ENCODE results near the gene DLG2.

Gene DLG2

GRCh38 chr11:83836065-83836464 is 1791.1 kb downstream of the DLG2 start:
- no peak for DNase-seq (ENCODE audit: low read depth, low spot score)
- ChIA-PET POLR2A (no interaction called here), CTCF (interaction anchor here (0.6 to 6.0 kb wide), 33 partner anchors 9 to 1153 kb away, joined by 3 to 119 read pairs (median 5); no protein-coding TSS in a partner anchor)
- no peak for TF ChIP-seq CTCF (IDR thresholded peaks at IDR 0.05; ENCODE audit: insufficient read depth, low read length, missing control alignments)
- H3K4me3 ChIP-seq (ENCODE audit: low read depth, low read length) = no peak overlapping the region

- ChIA-PET POLR2A (no interaction called here), CTCF (interaction anchor here (1.0 to 6.0 kb wide), 9 partner anchors 8 to 730 kb away, joined by 4 to 119 read pairs (median 24); no protein-coding TSS in a partner anchor)
- H3K4me3 ChIP-seq (ENCODE audit: low read depth, low read length) = no peak overlapping the region
- DNase-seq (ENCODE audit: low read depth, low spot score) = no peak
- no peak for TF ChIP-seq CTCF (IDR thresholded peaks at IDR 0.05; ENCODE audit: insufficient read depth, low read length, missing control alignments)
Measured at GRCh38 chr11:83835423-83835822, 1791.7 kb downstream of the DLG2 start.

DNA sequence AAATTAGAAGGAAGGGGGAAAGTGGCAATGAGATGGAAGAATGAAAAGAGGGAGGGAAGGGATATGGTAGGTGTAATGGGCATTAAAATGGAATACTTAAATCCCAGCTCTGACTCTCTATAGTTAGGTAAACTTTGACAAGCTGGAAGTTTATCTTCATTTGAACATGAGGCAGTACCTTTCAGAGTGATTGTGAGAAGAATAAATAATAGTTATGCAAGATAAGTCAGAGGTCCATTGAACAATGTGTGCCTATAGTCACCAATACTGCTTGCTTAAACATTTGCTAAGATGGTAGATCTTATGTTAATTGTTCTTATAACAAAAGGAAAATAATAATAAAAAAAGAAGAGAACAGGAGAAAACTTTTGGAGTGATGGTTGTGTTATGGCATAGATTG is 1795.2 kb downstream of the DLG2 start:
- ChIA-PET POLR2A (no interaction called here), CTCF (interaction anchor here (1.0 kb wide), 1 partner anchor 692 kb away, joined by 3 read pairs; no protein-coding TSS in a partner anchor)
- H3K4me3 ChIP-seq (ENCODE audit: low read depth, low read length) = no peak overlapping the region
- no peak for DNase-seq (ENCODE audit: low read depth, low spot score)
- no peak for TF ChIP-seq CTCF (IDR thresholded peaks at IDR 0.05; ENCODE audit: insufficient read depth, low read length, missing control alignments)

DNA sequence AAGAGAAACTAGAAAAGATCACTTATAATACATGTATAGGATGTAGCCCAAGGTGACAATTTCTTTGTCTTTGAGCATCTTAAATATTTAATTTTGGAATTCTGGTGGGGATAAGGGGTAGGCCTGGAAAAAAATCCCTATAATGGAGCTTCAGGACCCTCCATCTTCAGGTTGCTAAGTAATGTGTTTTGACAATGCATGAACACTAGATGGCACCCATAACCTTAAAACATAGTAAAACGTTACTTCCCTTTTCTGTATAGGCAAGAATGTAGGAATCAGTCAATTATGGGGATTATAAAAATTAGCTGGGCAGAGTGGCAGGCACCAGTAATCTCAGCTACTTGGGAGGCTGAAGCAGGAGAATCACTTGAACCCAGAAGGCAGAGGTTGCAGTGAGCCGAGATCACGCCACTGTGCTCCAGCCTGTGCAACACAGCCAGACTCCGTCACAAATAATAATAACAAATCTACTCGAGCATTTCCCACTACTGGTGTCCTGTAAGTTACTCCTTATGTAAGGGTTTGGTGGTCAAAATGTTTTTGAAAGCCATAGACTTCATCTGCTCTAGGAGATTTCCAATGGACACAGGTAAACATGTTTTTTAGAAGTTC is 1799.1 kb downstream of the DLG2 start:
- peak; percentile 46 for TF ChIP-seq CTCF (IDR thresholded peaks at IDR 0.05; ENCODE audit: insufficient read depth, low read length, missing control alignments)
- CTCF ChIA-PET = interaction anchor here (0.9 to 5.4 kb wide), 21 partner anchors 9 to 1111 kb away, joined by 3 to 55 read pairs (median 4); no protein-coding TSS in a partner anchor
- DNase-seq (ENCODE audit: low read depth, low spot score) = no peak
- POLR2A ChIA-PET = interaction anchor here (1.0 kb wide), 1 partner anchor 542 kb away, joined by 4 read pairs; the partner anchor contains the start of gene CCDC90B
- peak overlapping the region; percentile 10 for H3K4me3 ChIP-seq (ENCODE audit: low read depth, low read length)

DNA sequence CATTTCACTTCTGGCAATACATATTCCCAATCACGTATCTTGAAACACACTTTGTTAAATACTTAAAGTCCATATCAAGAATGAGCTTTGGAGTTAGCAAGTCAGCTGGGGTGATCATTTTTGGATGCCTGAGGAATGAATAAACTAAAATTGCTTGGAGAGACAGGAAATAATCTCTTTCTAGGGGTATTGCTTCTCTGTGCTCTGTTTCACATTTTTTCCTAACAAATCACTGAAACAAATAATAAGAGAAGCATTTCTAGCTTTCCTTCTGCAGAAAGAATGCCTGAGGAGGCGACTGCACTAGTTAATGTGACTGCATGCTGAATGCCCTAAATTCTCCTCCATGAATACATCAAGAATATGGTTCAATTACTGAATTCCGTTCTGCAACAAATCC is 1799.6 kb downstream of the DLG2 start:
- H3K4me3 ChIP-seq (ENCODE audit: low read depth, low read length) = no peak overlapping the region
- peak; percentile 55 for DNase-seq (ENCODE audit: low read depth, low spot score)
- no peak for TF ChIP-seq CTCF (IDR thresholded peaks at IDR 0.05; ENCODE audit: insufficient read depth, low read length, missing control alignments)
- POLR2A ChIA-PET = interaction anchor here (1.0 kb wide), 1 partner anchor 542 kb away, joined by 4 read pairs; the partner anchor contains the start of gene CCDC90B
- CTCF ChIA-PET = interaction anchor here (0.9 to 5.4 kb wide), 21 partner anchors 9 to 1110 kb away, joined by 3 to 55 read pairs (median 4); no protein-coding TSS in a partner anchor

DNA sequence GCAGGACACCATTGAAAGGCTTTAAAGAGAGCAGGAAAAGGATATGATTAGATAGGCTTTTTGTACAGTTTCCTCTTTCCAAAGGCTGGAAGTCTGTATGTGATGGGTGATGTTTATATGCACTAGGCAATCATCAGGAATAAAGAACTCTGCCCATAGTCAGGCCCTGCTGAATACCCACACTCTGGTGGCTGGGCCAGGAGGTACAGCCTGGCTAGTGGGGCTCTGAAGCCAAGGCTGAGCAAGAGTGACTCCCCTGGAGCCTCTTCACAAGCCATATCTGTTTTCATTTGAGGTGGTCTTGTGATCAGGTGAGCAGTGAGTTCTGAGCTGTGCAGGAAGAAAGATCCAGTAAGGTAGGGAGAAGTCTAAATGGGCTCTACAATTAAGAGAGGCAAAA is 1801.1 kb downstream of the DLG2 start:
- DNase-seq (ENCODE audit: low read depth, low spot score) = no peak
- TF ChIP-seq CTCF (IDR thresholded peaks at IDR 0.05; ENCODE audit: insufficient read depth, low read length, missing control alignments) = no peak
- ChIA-PET POLR2A (no interaction called here), CTCF (interaction anchor here (1.3 to 5.4 kb wide), 5 partner anchors 9 to 1107 kb away, joined by 4 to 55 read pairs (median 19); no protein-coding TSS in a partner anchor)
- no peak overlapping the region for H3K4me3 ChIP-seq (ENCODE audit: low read depth, low read length)
